ENCODE results near the gene RNF114. TPM values are rescaled to one million over a fixed set of nuclear protein-coding genes. Genes with fewer than 3 reads are reported as not detected.

The RNF114 gene
- total RNA-seq, 4 donors from 2014 or later: 48.7 to 166 (median 103) TPM

DNA sequence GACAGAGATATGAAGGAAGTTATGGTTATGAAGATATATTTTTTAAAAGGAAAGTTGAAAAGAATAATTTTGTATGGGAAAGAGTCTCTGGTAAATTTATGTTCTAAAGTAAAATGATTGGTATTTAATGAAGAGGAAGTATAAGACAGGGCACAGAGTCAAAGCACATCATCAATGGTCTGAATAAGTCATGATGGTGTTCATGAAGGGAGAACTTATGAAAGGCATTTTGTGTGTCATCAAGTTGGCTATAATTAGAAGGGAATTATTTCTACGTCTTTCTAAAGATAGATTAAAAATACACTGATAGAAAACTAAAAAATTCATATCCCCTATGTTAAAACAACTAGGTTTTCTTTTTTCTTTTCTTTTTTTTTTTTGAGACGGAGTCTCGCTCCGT lies 25.2 kb downstream of the RNF114 start:
- TF ChIP-seq, protein P1, sequence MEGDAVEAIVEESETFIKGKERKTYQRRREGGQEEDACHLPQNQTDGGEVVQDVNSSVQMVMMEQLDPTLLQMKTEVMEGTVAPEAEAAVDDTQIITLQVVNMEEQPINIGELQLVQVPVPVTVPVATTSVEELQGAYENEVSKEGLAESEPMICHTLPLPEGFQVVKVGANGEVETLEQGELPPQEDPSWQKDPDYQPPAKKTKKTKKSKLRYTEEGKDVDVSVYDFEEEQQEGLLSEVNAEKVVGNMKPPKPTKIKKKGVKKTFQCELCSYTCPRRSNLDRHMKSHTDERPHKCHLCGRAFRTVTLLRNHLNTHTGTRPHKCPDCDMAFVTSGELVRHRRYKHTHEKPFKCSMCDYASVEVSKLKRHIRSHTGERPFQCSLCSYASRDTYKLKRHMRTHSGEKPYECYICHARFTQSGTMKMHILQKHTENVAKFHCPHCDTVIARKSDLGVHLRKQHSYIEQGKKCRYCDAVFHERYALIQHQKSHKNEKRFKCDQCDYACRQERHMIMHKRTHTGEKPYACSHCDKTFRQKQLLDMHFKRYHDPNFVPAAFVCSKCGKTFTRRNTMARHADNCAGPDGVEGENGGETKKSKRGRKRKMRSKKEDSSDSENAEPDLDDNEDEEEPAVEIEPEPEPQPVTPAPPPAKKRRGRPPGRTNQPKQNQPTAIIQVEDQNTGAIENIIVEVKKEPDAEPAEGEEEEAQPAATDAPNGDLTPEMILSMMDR (IDR thresholded peaks at IDR 0.05): no peak
- TF ChIP-seq POLR2A (IDR thresholded peaks at IDR 0.05): no peak
- intact Hi-C loops (cut with DNase I; ENCODE audit: low total_unique reads): no loop called here
- no peak for DNase-seq (ENCODE audit: low spot score in 2 of 2)
- 88% methylated on average over 4 of the region's 4 CpGs for WGBS, 2 donors
- H3K4me3 ChIP-seq (ENCODE audit: low read depth, poor library complexity, severe bottlenecking): no peak overlapping the region

DNA sequence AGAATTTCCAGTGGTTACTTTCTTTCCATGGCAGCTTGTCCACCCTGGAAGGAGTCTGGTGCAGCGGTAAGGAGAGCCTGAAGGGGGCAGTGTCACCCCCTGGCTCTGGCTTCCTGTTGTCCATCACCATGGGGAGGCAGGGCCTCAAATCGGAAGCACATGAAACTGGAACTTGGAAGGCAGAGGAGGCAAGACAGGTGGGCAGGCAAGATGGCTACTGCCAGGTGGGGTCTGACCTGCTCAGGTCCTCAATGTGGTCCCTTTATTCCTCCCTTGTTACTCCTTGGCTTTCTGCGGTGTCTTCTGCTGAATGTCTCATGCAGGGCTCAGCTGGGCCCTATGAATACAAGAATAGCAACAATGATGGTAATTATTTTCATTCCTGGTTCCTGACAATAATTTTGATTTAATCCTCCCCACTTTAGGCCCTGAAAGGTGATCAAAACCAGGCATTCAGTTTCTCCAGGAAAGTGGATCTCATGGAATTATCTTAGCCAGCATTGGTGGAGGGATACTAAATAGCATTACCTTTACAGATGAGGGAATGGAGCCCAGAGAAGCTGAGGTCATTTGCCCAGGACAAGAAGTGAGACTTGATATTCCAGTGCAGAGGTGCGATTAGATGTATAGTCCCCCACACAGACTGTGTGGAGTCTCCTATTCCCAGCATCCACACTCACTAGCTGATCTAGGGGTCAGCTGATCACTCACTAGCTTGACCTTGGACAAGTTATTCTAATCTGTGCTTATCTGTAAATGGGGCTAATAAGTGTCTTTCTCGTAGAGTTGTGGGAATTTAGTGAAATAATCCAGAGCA lies 29.0 kb downstream of the RNF114 start:
- DNase-seq (ENCODE audit: low spot score in 2 of 2): no peak
- H3K4me3 ChIP-seq (ENCODE audit: low read depth, poor library complexity, severe bottlenecking): no peak overlapping the region
- intact Hi-C loops (cut with DNase I; ENCODE audit: low total_unique reads): no loop called here
- TF ChIP-seq, protein P1 (IDR thresholded peaks at IDR 0.05): no peak
- 54 to 86% methylated on average over 5 of the region's 5 CpGs for WGBS, 2 donors

DNA sequence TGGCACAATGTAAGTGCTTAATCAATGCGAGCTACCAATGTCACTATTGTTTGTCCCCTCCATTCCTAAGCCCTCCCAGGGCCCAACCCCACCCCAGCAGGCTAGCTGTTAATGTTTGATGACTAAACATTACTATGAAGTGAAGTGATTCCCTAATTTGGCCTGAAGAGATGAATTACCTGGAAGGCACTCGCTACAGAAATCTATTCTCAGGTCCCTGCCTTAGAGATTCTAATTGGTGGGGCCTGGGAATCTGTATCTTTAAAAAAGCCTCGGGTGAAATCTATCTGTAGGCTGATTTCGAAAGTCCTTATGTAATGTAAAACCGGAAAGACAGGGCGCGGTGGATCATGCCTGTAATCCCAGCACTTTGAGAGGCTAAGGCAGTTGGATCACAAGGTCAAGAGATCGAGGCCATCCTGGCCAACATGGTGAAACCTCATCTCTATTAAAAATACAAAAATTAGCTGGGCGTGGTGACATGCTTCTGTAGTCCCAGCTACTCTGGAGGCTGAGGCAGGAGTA lies 29.6 kb downstream of the RNF114 start:
- TF ChIP-seq, protein P1 (IDR thresholded peaks at IDR 0.05): no peak
- no peak for TF ChIP-seq POLR2A (IDR thresholded peaks at IDR 0.05)
- intact Hi-C loops (cut with DNase I; ENCODE audit: low total_unique reads): no loop called here
- 67 to 69% methylated on average over 9 of the region's 9 CpGs for WGBS, 2 donors
- H3K4me3 ChIP-seq (ENCODE audit: low read depth, poor library complexity, severe bottlenecking): no peak overlapping the region
- no peak for DNase-seq (ENCODE audit: low spot score in 2 of 2)

DNA sequence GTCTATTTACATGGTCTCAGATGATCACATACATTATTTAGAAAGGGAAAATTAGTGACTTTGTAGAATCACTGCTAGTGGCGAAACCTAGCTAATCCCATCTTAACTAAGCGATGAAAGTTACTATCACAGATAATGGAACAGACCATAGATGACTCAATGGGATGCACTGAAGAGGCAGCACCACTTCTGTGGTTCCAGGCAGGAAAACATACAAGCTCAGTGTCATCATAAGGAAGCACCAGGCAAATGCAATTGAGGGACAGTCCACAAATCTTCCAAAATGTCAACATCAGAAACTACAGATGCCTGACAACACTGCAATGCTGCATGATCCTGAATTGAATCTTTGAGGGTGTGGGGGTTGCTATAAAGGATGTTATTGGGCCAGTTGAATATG lies 30.7 kb downstream of the RNF114 start:
- no peak overlapping the region for H3K4me3 ChIP-seq (ENCODE audit: low read depth, poor library complexity, severe bottlenecking)
- TF ChIP-seq, protein P1 (IDR thresholded peaks at IDR 0.05): no peak
- no peak for TF ChIP-seq POLR2A (IDR thresholded peaks at IDR 0.05)
- WGBS, 2 donors: 93 to 95% methylated on average over 2 of the region's 2 CpGs

DNA sequence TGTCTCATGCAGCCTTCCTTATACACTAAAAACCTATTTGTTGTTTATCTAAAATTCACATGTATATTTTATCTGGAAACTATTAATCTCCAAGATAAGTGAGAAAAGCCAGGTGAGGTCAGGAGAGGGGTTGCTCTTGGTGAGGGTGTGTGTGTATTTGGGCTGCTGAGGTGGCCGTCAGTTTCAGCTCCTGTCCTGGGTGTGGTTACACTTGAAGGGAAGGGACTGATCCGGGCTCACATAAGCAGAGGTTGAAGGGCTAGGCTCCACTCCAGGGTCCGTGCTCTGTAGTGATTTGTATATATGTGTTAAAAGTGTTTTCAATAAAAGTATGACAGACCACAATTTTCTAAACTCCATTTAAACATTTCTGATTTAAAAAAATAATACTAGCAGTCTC lies 33.0 kb downstream of the RNF114 start:
- intact Hi-C loops (cut with DNase I; ENCODE audit: low total_unique reads): no loop called here
- WGBS, 2 donors: 38 to 45% methylated on average over 3 of the region's 3 CpGs
- no peak for TF ChIP-seq POLR2A (IDR thresholded peaks at IDR 0.05)
- TF ChIP-seq, protein P1 (IDR thresholded peaks at IDR 0.05): no peak

More for the DNA sequence above, 30.7 kb downstream of the RNF114 start:
- intact Hi-C loops (cut with DNase I; ENCODE audit: low total_unique reads): no loop called here
- no peak for DNase-seq (ENCODE audit: low spot score in 2 of 2)

More for the DNA sequence above, 33.0 kb downstream of the RNF114 start:
- no peak for DNase-seq (ENCODE audit: low spot score in 2 of 2)
- H3K4me3 ChIP-seq (ENCODE audit: low read depth, poor library complexity, severe bottlenecking): no peak overlapping the region

Measured in lower leg skin (tissue), 4 donors.